ENCODE data around the gene PLAAT1.
A peak's percentile ranks its signal among the peaks of the same experiment; 100 is the strongest.

PLAAT1 gene

GRCh38 chr3:193248848-193249468 is 7.9 kb downstream of the PLAAT1 start:
- DNase-seq: no peak
- intact Hi-C loops (cut with DNase I): no loop called here

DNA sequence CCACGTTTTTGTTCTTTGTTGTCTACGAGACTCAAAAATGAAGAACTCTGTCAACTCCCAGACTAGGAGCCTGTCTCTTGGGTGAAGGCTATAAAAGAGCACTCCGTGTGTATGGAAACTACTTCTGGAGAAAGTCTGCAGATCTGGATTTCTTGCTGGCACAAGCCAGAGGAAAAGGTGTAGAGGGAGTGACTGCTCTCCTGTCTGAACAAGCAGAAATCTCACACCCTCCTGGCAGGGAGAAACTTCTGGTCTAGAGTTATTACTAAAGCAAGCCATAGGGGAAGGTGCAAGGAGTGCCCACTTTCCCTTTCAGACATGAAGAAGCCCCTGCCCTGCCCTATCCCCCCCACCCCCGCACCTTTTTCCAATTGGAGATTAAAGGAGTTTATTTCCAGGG is 9.5 kb downstream of the PLAAT1 start:
- no peak for DNase-seq
- intact Hi-C loops (cut with DNase I): no loop called here

- intact Hi-C loops (cut with DNase I): no loop called here
Measured at GRCh38 chr3:193253986-193254660, 13.1 kb downstream of the PLAAT1 start.

DNA sequence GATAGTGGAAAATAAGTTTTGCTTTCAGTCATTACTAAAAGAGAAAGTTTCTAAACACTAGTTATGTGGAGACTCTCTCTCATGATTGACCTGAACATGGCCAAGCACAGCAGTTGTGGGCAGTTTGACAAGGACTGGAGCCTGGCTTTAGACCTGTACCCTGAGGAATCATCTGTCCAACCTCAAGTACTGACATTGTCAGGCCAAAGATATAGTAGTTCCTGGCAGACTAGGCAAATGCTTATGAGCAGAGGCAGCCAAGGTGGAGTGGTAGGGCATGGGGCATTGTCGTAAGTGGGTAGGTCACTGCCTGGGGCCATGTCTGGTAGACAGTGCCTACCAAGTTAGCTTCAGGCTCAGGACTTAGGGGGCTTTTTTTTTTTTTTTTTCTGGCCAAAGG is 20.9 kb downstream of the PLAAT1 start:
- peak in 1 of 10 donors; percentile 31 for DNase-seq
- intact Hi-C loops (cut with DNase I): no loop called here

More at GRCh38 chr3:193253986-193254660, 13.1 kb downstream of the PLAAT1 start:
- DNase-seq: no peak

GRCh38 chr3:193262707-193263106 is 21.7 kb downstream of the PLAAT1 start:
- intact Hi-C loops (cut with DNase I): no loop called here
- DNase-seq: no peak

DNA sequence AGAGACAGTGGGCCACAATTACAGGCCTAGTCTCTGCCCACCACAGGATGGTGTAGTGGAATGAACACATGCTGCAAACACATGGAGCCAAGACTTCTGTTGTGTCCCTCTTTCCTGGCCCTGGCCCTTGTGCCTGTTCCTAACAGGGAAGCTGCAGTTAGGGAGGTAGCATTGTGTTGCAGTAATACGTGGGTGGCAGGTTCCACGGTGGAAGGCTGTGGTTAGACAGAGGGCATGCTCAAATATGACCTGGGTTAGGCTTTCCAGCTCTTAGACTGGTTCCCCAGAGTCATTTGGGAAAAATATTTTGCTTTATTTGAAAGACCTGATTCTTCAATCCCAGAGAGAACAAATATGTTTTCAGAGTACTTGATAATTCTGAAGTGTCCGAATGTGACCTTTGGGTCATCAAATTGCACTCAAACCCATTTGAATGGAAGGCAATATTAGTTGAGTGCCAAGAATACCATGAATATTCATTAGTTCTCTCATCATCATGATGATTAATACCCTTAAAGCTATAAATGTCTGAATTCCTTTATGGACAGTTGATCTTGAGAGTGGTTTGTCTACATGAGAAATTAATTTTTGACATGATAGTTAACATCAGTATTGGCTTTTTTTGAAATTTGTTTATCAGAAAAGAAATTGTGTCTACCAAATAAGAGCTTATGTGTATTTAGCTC is 28.5 kb downstream of the PLAAT1 start:
- DNase-seq: no peak
- intact Hi-C loops (cut with DNase I): no loop called here

DNA sequence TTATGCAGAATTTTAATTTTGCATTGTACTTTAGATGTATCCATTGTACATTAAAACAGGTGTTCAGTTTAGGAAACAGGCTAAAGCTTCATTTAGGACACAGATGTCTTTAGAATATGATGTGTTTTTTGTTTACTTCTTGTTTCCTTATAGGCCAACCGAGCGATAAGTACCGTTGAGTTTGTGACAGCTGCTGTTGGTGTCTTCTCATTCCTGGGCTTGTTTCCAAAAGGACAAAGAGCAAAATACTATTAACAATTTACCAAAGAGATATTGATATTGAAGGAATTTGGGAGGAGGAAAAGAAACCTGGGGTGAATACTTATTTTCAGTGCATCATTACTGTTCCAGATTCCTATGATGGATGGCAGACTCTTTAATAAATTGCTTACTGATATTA is 29.4 kb downstream of the PLAAT1 start:
- no peak for DNase-seq
- intact Hi-C loops (cut with DNase I): no loop called here

GRCh38 chr3:193271101-193271840 is 30.2 kb downstream of the PLAAT1 start:
- no peak for DNase-seq

GRCh38 chr3:193292386-193292785 is 51.4 kb downstream of the PLAAT1 start:
- no peak for DNase-seq
- intact Hi-C loops (cut with DNase I): no loop called here

More at GRCh38 chr3:193271101-193271840, 30.2 kb downstream of the PLAAT1 start:
- intact Hi-C loops (cut with DNase I): no loop called here

GRCh38 chr3:193295985-193296384 is 55.0 kb downstream of the PLAAT1 start:
- intact Hi-C loops (cut with DNase I): no loop called here
- DNase-seq: no peak

DNA sequence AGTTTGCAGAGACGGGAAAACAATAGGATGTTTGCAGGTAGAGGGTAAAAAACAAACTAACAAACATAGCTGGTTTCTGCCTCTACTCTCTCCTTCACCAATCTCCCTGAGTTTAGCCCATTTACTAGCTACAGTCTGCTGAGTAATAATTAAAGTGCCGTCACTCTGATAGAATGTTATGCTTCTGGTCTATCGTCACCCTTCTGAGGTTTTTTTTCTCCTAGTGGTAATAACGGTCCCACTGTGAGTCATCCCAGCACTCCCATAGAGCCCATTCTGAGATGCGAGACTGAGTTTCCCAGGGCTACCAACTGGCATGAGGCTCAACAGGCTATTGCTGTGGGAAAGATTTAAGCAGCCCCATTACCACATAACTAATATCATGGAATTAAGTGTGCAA is 56.4 kb downstream of the PLAAT1 start:
- intact Hi-C loops (cut with DNase I): no loop called here

GRCh38 chr3:193301433-193301832 is 60.4 kb downstream of the PLAAT1 start:
- intact Hi-C loops (cut with DNase I): no loop called here
- no peak for DNase-seq

More for the DNA sequence above, 56.4 kb downstream of the PLAAT1 start:
- no peak for DNase-seq

GRCh38 chr3:193305356-193305755 is 64.3 kb downstream of the PLAAT1 start:
- intact Hi-C loops (cut with DNase I): no loop called here
- DNase-seq: no peak

- no peak for DNase-seq
- intact Hi-C loops (cut with DNase I): no loop called here
Measured at GRCh38 chr3:193310914-193311723, 70.1 kb downstream of the PLAAT1 start.

- intact Hi-C loops (cut with DNase I): no loop called here
- no peak for DNase-seq
Measured at GRCh38 chr3:193313061-193313958, 72.3 kb downstream of the PLAAT1 start.

DNA sequence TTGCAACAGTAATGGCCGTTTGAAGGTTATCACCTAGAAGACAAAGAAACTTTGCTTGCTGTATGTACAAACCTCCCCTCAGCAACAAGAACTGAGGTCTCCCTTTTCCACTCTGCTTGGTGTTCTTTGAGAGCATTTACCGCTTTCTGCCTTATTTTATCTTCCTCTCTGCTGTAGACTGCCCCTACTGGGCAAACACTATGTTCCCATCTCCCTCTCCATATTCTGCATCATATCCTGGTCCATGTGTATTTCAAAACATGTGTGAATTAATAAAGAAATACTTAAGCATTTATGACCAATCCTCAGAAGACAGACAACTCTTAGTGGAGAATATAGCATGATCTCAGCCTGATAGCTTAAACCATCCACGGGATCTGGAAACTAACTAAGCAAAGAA is 73.1 kb downstream of the PLAAT1 start:
- no peak for DNase-seq
- intact Hi-C loops (cut with DNase I): no loop called here

DNA sequence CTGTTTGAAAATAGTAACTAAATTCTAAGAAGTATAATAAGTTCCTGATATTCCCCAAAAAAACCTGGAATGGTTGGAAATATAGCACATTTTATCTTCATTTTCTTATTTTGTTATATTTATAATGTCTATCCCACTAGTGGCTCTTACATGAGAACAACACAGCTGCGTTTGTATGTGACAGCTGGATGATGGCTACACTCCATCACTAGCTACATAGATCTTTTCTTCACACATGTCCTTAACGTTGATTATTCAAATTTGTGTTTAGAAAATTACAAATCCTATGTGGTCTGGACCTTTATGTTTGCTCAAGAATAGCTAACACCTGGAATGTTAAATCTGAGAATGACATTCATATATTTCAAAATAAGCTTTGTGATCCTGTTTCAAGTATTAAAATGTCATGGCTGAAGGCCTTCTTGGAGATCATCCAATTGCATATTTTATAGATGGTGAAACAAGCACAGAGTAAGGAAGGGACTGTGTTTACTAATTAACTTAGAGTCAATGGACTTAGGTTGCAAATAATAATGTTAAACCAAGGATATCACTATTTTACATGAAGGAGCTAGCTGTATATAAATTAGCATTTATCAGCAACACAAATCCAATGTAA is 76.8 kb downstream of the PLAAT1 start:
- intact Hi-C loops (cut with DNase I): no loop called here
- no peak for DNase-seq

Data from posterior cingulate gyrus (tissue), 11 donors.